IMR-90 (cell line): Measurements from ENCODE around the gene NUP205.

ENCODE experiments used
- CTCF ChIP-seq: conservative IDR thresholded peaks from 2 replicates; pipeline ENCODE4 v1.5.1; 2012; ENCODE audit warnings: mild to moderate bottlenecking, low read depth, low read length, improper control_type of control experiment
- MAFK ChIP-seq: IDR thresholded peaks from 2 replicates; pipeline ENCODE4 v1.6.1; 2012; ENCODE audit warnings: low read depth, low read length, improper control_type of control experiment
- NFE2L2 ChIP-seq: fragments of 150-350 bp; IDR thresholded peaks from 2 replicates; pipeline ENCODE4 v1.6.1; 2016; ENCODE audit warnings: low read depth, mild to moderate bottlenecking, low read length

- TF ChIP-seq CTCF (no peak), MAFK (no peak), NFE2L2 (no peak)
Observed at GRCh38 chr7:135558881-135559280, 1.2 kb downstream of the NUP205 start.
